ENCODE results near the gene CRTC1. TPM values are rescaled to one million over a fixed set of nuclear protein-coding genes. Genes with fewer than 3 reads are reported as not detected.

Gene CRTC1
- total RNA-seq, 4 donors from 2014 or later = 2.8 to 8.8 (median 3.7) TPM

DNA sequence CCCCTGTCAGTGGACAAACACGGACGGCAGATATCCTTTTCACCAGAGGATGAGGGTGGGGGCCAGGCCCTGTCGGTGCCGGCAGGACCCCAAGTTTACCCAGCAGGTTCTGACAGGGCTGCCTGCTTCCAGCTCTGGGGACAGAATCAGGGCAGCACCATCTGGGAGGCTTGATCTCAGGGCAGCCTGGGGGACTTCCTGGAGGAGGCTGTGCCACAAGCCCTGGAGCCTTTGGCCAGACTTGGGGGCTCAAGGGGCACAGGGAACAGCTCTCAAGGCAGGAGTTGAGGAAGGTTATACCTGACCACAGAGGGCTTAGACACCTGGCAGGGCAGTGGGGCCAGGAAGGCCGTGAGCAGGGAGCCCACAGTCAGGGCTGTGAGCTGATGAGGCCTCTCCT, 62.5 kb downstream of the CRTC1 start:
- in situ Hi-C loops (cut with MboI; ENCODE audit: low sequenced_read_pairs in 4 of 4) = no loop called here
- intact Hi-C loops (cut with DNase I; ENCODE audit: low total_unique reads) = no loop called here
- no peaks in the 10 kb centered on the region for H3K4me1 ChIP-seq
- ATAC-seq = no peak
- no peak overlapping the region for H3K27ac ChIP-seq
- H3K9me3 ChIP-seq = no peaks in the 10 kb centered on the region
- TF ChIP-seq POLR2A (IDR thresholded peaks at IDR 0.05) = no peak
- TF ChIP-seq, protein P1, sequence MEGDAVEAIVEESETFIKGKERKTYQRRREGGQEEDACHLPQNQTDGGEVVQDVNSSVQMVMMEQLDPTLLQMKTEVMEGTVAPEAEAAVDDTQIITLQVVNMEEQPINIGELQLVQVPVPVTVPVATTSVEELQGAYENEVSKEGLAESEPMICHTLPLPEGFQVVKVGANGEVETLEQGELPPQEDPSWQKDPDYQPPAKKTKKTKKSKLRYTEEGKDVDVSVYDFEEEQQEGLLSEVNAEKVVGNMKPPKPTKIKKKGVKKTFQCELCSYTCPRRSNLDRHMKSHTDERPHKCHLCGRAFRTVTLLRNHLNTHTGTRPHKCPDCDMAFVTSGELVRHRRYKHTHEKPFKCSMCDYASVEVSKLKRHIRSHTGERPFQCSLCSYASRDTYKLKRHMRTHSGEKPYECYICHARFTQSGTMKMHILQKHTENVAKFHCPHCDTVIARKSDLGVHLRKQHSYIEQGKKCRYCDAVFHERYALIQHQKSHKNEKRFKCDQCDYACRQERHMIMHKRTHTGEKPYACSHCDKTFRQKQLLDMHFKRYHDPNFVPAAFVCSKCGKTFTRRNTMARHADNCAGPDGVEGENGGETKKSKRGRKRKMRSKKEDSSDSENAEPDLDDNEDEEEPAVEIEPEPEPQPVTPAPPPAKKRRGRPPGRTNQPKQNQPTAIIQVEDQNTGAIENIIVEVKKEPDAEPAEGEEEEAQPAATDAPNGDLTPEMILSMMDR (IDR thresholded peaks at IDR 0.05 in 4 of 5, conservative IDR thresholded peaks at IDR 0.05 in 1 of 5) = no peak
- no peaks in the 10 kb centered on the region for H3K27me3 ChIP-seq
- no peak overlapping the region for H3K4me3 ChIP-seq
- DNase-seq = no peak
- H3K36me3 ChIP-seq = no peaks in the 10 kb centered on the region

DNA sequence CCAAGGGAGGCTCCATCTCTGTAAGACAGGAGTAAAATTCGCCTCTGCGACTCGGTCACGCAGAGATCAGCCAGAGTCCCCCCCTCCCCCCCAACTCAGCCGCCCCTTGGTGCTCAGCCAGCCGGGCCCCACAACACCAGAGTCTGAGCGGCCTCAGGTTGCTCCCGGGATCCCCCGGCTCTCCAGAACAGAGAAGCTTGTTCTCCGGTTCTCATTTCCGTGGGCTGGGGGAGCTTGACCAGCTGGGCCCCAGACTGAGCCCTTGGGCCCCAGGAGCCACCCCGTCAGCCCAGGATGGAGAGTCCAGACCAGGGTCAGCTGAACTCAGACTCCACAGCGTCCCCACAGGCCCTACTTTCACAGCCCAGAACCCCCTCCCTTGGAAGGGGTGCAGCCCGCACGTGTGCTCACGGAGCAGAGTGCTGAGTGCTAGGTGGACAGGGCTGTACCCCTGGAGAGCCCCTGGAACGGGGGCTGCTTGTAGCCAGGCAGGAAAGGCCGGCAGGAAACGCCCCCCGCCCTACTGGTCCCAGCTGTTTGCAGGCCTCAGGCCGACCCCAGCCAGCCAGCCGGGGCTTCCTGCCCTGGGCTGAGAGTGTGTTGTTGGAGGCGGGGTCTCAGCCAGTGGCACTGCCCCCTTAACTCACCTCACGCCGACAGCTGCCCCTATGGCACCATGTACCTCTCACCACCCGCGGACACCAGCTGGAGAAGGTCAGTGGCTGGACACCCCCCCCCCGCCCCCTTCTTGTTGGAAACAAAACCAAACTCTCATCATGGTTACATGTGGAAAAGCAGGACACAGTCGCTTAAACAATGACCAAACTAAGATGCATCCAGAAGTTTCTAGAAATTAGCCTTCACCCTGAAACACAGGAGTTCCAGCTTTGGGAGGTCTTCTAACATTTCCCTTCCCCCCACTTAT, 63.2 kb downstream of the CRTC1 start:
- Histone ChIP-seq H3K9me3 (no peaks in the 10 kb centered on the region), H3K4me3 (no peak overlapping the region), H3K36me3 (no peaks in the 10 kb centered on the region), H3K4me1 (no peaks in the 10 kb centered on the region), H3K27me3 (no peaks in the 10 kb centered on the region), H3K27ac (no peak overlapping the region)
- TF ChIP-seq, protein P1 (IDR thresholded peaks at IDR 0.05 in 4 of 5, conservative IDR thresholded peaks at IDR 0.05 in 1 of 5) = no peak
- no peak for TF ChIP-seq POLR2A (IDR thresholded peaks at IDR 0.05)
- in situ Hi-C loops (cut with MboI; ENCODE audit: low sequenced_read_pairs in 4 of 4) = no loop called here
- ATAC-seq = no peak
- no peak for DNase-seq
- intact Hi-C loops (cut with DNase I; ENCODE audit: low total_unique reads) = no loop called here

DNA sequence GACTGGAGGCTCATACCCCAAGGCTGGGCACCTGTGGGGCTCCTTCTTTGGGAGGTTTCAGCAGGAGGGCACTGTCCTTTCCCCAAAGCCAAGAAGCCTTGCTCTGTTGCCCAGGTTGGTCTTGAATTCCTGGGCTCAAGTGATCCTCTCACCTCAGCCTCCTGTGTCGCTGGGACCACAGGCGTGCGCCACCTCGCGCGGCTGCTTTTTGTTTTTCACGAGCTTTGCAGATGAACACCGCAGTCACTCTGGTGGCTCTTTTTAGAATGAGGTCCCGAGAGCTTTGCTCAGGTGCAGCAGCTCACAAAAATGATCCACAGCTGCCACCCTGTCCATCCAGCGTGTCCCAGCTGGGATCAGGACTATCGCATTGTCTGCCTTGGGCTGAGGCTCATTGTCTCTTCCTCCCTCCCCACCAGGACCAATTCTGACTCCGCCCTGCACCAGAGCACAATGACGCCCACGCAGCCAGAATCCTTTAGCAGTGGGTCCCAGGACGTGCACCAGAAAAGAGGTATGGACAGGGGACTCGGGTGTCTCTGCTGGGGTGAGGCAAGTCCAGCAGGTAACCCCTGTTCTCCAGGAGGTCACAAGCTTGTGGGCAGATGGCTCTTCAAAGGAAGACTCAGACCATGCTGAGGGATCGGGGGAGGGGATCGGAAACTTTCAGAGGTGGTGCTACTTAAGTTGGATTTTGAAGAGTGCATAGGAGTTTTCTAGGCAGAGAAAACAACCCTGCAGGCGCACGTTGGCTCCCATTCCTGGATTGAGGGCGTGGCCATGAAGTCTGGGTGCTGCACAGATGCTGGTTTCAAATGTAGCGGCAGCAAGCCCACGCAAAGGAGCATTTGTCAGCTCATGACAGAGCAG, 66.1 kb downstream of the CRTC1 start:
- Histone ChIP-seq H3K27me3 (no peaks in the 10 kb centered on the region), H3K27ac (no peak overlapping the region), H3K9me3 (no peaks in the 10 kb centered on the region), H3K4me3 (no peak overlapping the region), H3K36me3 (no peaks in the 10 kb centered on the region), H3K4me1 (no peaks in the 10 kb centered on the region)
- DNase-seq (no peak), ATAC-seq (no peak)
- in situ Hi-C loops (cut with MboI; ENCODE audit: low sequenced_read_pairs in 4 of 4) = no loop called here
- intact Hi-C loops (cut with DNase I; ENCODE audit: low total_unique reads) = no loop called here
- no peak for TF ChIP-seq POLR2A (IDR thresholded peaks at IDR 0.05)
- TF ChIP-seq, protein P1 (IDR thresholded peaks at IDR 0.05 in 4 of 5, conservative IDR thresholded peaks at IDR 0.05 in 1 of 5) = no peak

DNA sequence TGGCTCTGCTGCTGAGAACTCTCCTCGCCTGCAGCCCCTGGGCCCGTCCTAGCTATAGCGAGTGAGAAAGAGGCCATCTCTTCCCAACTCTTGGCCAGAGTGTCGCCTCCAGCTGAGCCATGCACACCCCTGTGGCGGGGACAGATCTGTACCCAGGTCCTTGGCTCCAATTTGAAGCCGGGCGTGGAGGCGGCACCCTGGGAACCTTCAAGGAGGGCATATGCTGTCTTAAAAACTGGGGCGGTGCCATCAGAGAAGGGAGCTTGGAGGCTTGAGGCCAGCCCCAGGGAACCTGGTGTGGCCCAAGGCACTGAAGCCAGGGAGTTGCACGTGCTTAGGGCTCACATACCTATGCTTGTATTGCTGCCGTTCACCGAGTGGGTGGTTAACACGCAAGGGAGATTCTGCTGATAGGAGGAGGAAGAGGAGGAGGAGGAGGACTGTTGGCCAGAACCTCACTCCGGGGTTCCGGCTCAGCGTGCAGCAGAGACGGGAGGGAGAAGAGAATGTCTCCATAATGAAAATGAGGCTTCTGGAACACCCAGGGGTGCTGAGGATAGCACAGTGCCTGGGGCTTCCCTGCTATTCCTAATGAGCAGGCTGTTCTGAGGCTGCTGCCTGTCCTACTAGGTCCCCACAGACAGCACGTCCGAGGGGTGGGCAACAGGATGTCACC, 67.0 kb downstream of the CRTC1 start:
- Histone ChIP-seq H3K36me3 (no peaks in the 10 kb centered on the region), H3K27ac (no peak overlapping the region), H3K4me3 (no peak overlapping the region), H3K4me1 (no peaks in the 10 kb centered on the region), H3K9me3 (no peaks in the 10 kb centered on the region), H3K27me3 (no peaks in the 10 kb centered on the region)
- DNase-seq = no peak
- intact Hi-C loops (cut with DNase I; ENCODE audit: low total_unique reads) = no loop called here
- no peak for TF ChIP-seq POLR2A (IDR thresholded peaks at IDR 0.05)
- TF ChIP-seq, protein P1 (IDR thresholded peaks at IDR 0.05 in 4 of 5, conservative IDR thresholded peaks at IDR 0.05 in 1 of 5) = no peak
- in situ Hi-C loops (cut with MboI; ENCODE audit: low sequenced_read_pairs in 4 of 4) = no loop called here
- ATAC-seq = no peak
